ENCODE measurements around the gene ABHD13.

Gene ABHD13

DNA sequence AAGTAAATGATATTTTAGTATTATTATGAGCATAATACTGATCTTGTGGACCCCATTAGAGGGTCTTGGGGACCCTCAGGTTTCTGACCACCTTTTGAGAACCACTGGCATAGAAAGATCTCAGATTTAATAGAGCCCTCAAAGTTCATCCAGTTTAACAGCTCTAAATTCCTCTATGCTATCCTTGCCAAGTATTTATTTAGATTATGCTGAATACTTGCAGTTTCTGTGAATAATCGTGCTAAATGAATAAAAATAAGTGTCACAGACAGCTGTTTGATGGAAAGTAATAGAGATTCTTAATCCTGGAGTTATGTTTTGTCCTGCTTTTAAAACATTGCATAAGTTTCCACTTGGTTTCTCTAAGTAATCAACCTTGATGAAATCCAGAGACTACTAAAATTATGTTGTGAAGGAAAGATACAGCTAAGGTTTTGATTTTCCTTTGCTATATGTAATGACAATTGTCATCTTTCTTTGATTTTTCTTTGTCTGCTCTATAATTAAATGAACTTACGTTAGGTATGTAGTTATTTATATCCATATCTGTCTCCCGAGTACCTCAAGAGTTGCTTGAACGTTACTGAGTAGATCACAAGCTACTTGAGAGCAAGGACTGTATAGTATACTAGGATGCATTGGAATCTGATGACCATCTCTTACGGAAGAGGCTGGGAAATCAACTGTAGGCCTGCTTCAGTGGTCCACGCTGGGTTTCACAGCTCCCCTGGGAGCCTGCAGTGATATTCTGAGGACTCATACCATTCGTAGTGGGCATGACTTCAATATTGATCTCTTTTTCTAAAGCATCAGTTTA is 5.7 kb downstream of the ABHD13 start:
- Histone ChIP-seq H3K9me3 (ENCODE audit: control insufficient read depth, low read length) (no peaks in the 10 kb centered on the region), H3K36me3 (ENCODE audit: control insufficient read depth, insufficient read depth, low read length) (no peaks in the 10 kb centered on the region), H3K27ac (ENCODE audit: insufficient read depth, low read depth, low read length, poor library complexity, severe bottlenecking) (no peak overlapping the region), H3K27me3 (ENCODE audit: control insufficient read depth, insufficient read depth, low read length, poor library complexity, severe bottlenecking) (no peaks in the 10 kb centered on the region), H3K4me1 (ENCODE audit: control insufficient read depth, insufficient read depth, low read length) (no peaks in the 10 kb centered on the region), H3K4me3 (ENCODE audit: insufficient read depth, low read depth, low read length) (no peak overlapping the region)
- WGBS, 2 experiments: 94 to 96% methylated on average over 5 to 7 of the region's 7 CpGs

GRCh38 chr13:108225440-108225839 is 7.2 kb downstream of the ABHD13 start:
- Histone ChIP-seq H3K4me1 (ENCODE audit: control insufficient read depth, insufficient read depth, low read length) (no peaks in the 10 kb centered on the region), H3K27me3 (ENCODE audit: control insufficient read depth, insufficient read depth, low read length, poor library complexity, severe bottlenecking) (no peaks in the 10 kb centered on the region), H3K36me3 (ENCODE audit: control insufficient read depth, insufficient read depth, low read length) (no peaks in the 10 kb centered on the region), H3K4me3 (ENCODE audit: insufficient read depth, low read depth, low read length) (no peak overlapping the region), H3K9me3 (ENCODE audit: control insufficient read depth, low read length) (no peaks in the 10 kb centered on the region), H3K27ac (ENCODE audit: insufficient read depth, low read depth, low read length, poor library complexity, severe bottlenecking) (no peak overlapping the region)
- WGBS, 2 experiments: 92 to 93% methylated on average over 1 of the region's 1 CpG

DNA sequence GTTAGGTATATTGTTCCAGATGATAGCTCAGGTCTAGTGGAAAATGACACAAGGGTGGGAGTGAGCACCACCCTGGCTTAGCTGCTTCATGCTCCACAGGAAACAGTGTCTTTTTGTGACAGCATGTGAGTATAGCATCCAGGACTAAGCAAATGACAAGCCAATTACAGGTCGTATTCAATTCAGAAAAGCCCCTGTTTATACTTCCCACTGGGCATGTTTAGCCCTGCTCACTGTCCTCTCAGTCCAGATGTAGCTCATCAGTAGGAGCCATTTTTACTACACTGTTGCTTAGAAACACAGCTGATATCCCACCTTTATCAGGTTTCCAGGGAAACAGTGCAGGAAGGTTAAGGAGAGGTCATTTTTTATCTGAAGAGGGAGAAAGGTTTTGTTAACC is 8.0 kb downstream of the ABHD13 start:
- H3K9me3 ChIP-seq (ENCODE audit: control insufficient read depth, low read length): no peaks in the 10 kb centered on the region
- no peaks in the 10 kb centered on the region for H3K27me3 ChIP-seq (ENCODE audit: control insufficient read depth, insufficient read depth, low read length, poor library complexity, severe bottlenecking)
- 89 to 90% methylated on average over 1 of the region's 1 CpG for WGBS, 2 experiments
- H3K27ac ChIP-seq (ENCODE audit: insufficient read depth, low read depth, low read length, poor library complexity, severe bottlenecking): no peak overlapping the region
- no peak overlapping the region for H3K4me3 ChIP-seq (ENCODE audit: insufficient read depth, low read depth, low read length)
- no peaks in the 10 kb centered on the region for H3K36me3 ChIP-seq (ENCODE audit: control insufficient read depth, insufficient read depth, low read length)
- no peaks in the 10 kb centered on the region for H3K4me1 ChIP-seq (ENCODE audit: control insufficient read depth, insufficient read depth, low read length)

- no CpG with 5 or more reads among the region's 1 CpG for WGBS, 2 experiments
These were observed 9.6 kb downstream of the ABHD13 start for GRCh38 chr13:108227651-108228272.

GRCh38 chr13:108230377-108230776 is 12.2 kb downstream of the ABHD13 start:
- Histone ChIP-seq H3K4me3 (ENCODE audit: insufficient read depth, low read depth, low read length) (no peak overlapping the region), H3K4me1 (ENCODE audit: control insufficient read depth, insufficient read depth, low read length) (no peaks in the 10 kb centered on the region)

More at GRCh38 chr13:108227651-108228272, 9.6 kb downstream of the ABHD13 start:
- Histone ChIP-seq H3K27me3 (ENCODE audit: control insufficient read depth, insufficient read depth, low read length, poor library complexity, severe bottlenecking) (no peaks in the 10 kb centered on the region), H3K4me1 (ENCODE audit: control insufficient read depth, insufficient read depth, low read length) (no peaks in the 10 kb centered on the region), H3K36me3 (ENCODE audit: control insufficient read depth, insufficient read depth, low read length) (no peaks in the 10 kb centered on the region), H3K4me3 (ENCODE audit: insufficient read depth, low read depth, low read length) (no peak overlapping the region), H3K27ac (ENCODE audit: insufficient read depth, low read depth, low read length, poor library complexity, severe bottlenecking) (no peak overlapping the region), H3K9me3 (ENCODE audit: control insufficient read depth, low read length) (no peaks in the 10 kb centered on the region)

DNA sequence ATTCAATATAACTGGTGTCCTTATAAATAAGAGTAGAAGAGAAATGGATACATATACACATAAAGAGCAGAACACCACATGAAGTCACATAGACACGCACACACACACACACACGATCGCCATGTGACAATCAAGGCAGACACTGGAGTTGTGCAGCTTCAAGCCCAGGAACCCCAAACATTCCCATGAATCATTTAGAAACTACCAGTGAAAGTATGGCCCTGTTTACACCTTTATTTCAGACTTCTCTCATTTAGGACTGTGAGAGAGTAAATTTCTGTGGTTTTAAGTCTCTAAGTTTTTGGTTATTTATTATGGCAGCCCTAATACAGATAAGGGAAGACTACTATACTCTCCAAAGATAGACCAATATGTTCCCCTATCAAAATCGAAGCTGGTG is 31.0 kb downstream of the ABHD13 start:
- 94 to 99% methylated on average over 3 of the region's 4 CpGs for WGBS, 2 experiments
- Histone ChIP-seq H3K4me3 (ENCODE audit: insufficient read depth, low read depth, low read length) (no peak overlapping the region), H3K36me3 (ENCODE audit: control insufficient read depth, insufficient read depth, low read length) (no peaks in the 10 kb centered on the region), H3K9me3 (ENCODE audit: control insufficient read depth, low read length) (no peaks in the 10 kb centered on the region), H3K27me3 (ENCODE audit: control insufficient read depth, insufficient read depth, low read length, poor library complexity, severe bottlenecking) (no peaks in the 10 kb centered on the region), H3K27ac (ENCODE audit: insufficient read depth, low read depth, low read length, poor library complexity, severe bottlenecking) (no peak overlapping the region), H3K4me1 (ENCODE audit: control insufficient read depth, insufficient read depth, low read length) (no peaks in the 10 kb centered on the region)

More at GRCh38 chr13:108230377-108230776, 12.2 kb downstream of the ABHD13 start:
- no peak overlapping the region for H3K27ac ChIP-seq (ENCODE audit: insufficient read depth, low read depth, low read length, poor library complexity, severe bottlenecking)
- no peaks in the 10 kb centered on the region for H3K27me3 ChIP-seq (ENCODE audit: control insufficient read depth, insufficient read depth, low read length, poor library complexity, severe bottlenecking)
- H3K9me3 ChIP-seq (ENCODE audit: control insufficient read depth, low read length): no peaks in the 10 kb centered on the region
- H3K36me3 ChIP-seq (ENCODE audit: control insufficient read depth, insufficient read depth, low read length): no peaks in the 10 kb centered on the region

DNA sequence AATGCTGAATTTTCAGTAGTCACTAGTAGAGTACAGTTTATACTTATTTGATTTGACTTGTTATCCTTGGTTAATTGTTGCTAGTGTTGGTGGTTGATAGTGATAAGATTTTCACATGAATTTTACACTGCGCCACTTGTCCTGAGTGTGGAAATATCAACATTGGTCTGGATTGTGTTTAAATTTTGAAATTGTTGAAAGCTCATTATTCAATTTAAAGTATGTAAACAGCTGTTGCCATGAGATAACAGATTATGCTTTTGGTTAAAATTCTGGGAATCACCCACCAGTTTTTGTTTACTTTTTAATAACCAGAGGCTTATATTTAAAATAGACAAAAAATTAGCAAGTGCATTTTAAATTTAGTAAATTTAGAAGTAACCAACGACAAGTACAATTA is 39.1 kb downstream of the ABHD13 start:
- no peaks in the 10 kb centered on the region for H3K27me3 ChIP-seq (ENCODE audit: control insufficient read depth, insufficient read depth, low read length, poor library complexity, severe bottlenecking)
- no peak overlapping the region for H3K4me3 ChIP-seq (ENCODE audit: insufficient read depth, low read depth, low read length)
- no peaks in the 10 kb centered on the region for H3K9me3 ChIP-seq (ENCODE audit: control insufficient read depth, low read length)
- no peak overlapping the region for H3K27ac ChIP-seq (ENCODE audit: insufficient read depth, low read depth, low read length, poor library complexity, severe bottlenecking)
- WGBS, 2 experiments: 89 to 100% methylated on average over 1 of the region's 2 CpGs
- H3K4me1 ChIP-seq (ENCODE audit: control insufficient read depth, insufficient read depth, low read length): no peaks in the 10 kb centered on the region
- no peaks in the 10 kb centered on the region for H3K36me3 ChIP-seq (ENCODE audit: control insufficient read depth, insufficient read depth, low read length)

- no peaks in the 10 kb centered on the region for H3K27me3 ChIP-seq (ENCODE audit: control insufficient read depth, insufficient read depth, low read length, poor library complexity, severe bottlenecking)
- H3K36me3 ChIP-seq (ENCODE audit: control insufficient read depth, insufficient read depth, low read length): no peaks in the 10 kb centered on the region
- no peak overlapping the region for H3K27ac ChIP-seq (ENCODE audit: insufficient read depth, low read depth, low read length, poor library complexity, severe bottlenecking)
- H3K4me1 ChIP-seq (ENCODE audit: control insufficient read depth, insufficient read depth, low read length): no peaks in the 10 kb centered on the region
- H3K4me3 ChIP-seq (ENCODE audit: insufficient read depth, low read depth, low read length): no peak overlapping the region
- no peaks in the 10 kb centered on the region for H3K9me3 ChIP-seq (ENCODE audit: control insufficient read depth, low read length)
- 87 to 88% methylated on average over 9 of the region's 9 CpGs for WGBS, 2 experiments
These were observed 45.6 kb downstream of the ABHD13 start for GRCh38 chr13:108263621-108264355.

DNA sequence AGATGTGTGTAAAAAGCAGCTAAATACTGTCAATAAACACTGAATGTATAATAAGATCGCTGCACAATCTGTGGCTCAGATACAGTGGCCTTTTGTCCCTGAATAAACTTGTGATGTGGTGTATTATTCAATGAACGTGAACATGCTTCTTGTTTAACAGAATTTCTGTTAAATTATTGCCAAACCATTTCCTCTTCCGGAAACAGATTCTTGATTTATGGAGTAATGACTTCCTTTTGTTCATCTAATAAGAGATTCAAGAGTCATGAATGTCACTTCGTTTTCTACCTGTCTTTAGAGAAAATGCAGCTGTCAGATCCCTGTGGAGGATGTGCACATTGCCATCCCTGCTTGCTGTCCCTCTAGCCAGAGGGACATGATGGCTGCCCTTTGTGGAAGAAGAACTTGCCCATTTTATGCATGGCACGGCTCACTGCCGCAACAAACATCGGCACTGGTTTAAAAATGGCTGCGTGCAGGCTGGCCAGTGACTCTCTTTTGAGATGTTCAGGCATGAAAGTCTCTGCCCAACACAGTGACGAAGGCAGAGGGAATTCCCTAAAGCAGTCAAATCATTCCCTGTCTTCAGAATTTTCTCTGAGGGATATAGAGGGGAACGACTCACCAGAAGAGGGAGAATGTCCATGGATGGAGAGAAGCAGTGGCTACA is 48.3 kb downstream of the ABHD13 start:
- Histone ChIP-seq H3K4me3 (ENCODE audit: insufficient read depth, low read depth, low read length) (no peak overlapping the region), H3K27me3 (ENCODE audit: control insufficient read depth, insufficient read depth, low read length, poor library complexity, severe bottlenecking) (no peaks in the 10 kb centered on the region), H3K4me1 (ENCODE audit: control insufficient read depth, insufficient read depth, low read length) (no peaks in the 10 kb centered on the region), H3K36me3 (ENCODE audit: control insufficient read depth, insufficient read depth, low read length) (no peaks in the 10 kb centered on the region), H3K9me3 (ENCODE audit: control insufficient read depth, low read length) (no peaks in the 10 kb centered on the region), H3K27ac (ENCODE audit: insufficient read depth, low read depth, low read length, poor library complexity, severe bottlenecking) (no peak overlapping the region)
- WGBS, 2 experiments: 93 to 94% methylated on average over 10 of the region's 10 CpGs

- Histone ChIP-seq H3K4me1 (ENCODE audit: control insufficient read depth, insufficient read depth, low read length) (no peaks in the 10 kb centered on the region), H3K9me3 (ENCODE audit: control insufficient read depth, low read length) (no peaks in the 10 kb centered on the region), H3K4me3 (ENCODE audit: insufficient read depth, low read depth, low read length) (no peak overlapping the region), H3K27ac (ENCODE audit: insufficient read depth, low read depth, low read length, poor library complexity, severe bottlenecking) (no peak overlapping the region), H3K36me3 (ENCODE audit: control insufficient read depth, insufficient read depth, low read length) (no peaks in the 10 kb centered on the region), H3K27me3 (ENCODE audit: control insufficient read depth, insufficient read depth, low read length, poor library complexity, severe bottlenecking) (no peaks in the 10 kb centered on the region)
- WGBS, 2 experiments: 91 to 95% methylated on average over 4 of the region's 4 CpGs
These were observed 49.2 kb downstream of the ABHD13 start for GRCh38 chr13:108267347-108267746.

Data from ectodermal cell (in vitro differentiated cells).